ENCODE results near the gene PEX3.
"Not testable (repeated sequence)": the region's sequence is repeated elsewhere in the genome, so short reads cannot be mapped to it uniquely, and the experiment has no call there.

Gene PEX3, protein sequence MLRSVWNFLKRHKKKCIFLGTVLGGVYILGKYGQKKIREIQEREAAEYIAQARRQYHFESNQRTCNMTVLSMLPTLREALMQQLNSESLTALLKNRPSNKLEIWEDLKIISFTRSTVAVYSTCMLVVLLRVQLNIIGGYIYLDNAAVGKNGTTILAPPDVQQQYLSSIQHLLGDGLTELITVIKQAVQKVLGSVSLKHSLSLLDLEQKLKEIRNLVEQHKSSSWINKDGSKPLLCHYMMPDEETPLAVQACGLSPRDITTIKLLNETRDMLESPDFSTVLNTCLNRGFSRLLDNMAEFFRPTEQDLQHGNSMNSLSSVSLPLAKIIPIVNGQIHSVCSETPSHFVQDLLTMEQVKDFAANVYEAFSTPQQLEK

DNA sequence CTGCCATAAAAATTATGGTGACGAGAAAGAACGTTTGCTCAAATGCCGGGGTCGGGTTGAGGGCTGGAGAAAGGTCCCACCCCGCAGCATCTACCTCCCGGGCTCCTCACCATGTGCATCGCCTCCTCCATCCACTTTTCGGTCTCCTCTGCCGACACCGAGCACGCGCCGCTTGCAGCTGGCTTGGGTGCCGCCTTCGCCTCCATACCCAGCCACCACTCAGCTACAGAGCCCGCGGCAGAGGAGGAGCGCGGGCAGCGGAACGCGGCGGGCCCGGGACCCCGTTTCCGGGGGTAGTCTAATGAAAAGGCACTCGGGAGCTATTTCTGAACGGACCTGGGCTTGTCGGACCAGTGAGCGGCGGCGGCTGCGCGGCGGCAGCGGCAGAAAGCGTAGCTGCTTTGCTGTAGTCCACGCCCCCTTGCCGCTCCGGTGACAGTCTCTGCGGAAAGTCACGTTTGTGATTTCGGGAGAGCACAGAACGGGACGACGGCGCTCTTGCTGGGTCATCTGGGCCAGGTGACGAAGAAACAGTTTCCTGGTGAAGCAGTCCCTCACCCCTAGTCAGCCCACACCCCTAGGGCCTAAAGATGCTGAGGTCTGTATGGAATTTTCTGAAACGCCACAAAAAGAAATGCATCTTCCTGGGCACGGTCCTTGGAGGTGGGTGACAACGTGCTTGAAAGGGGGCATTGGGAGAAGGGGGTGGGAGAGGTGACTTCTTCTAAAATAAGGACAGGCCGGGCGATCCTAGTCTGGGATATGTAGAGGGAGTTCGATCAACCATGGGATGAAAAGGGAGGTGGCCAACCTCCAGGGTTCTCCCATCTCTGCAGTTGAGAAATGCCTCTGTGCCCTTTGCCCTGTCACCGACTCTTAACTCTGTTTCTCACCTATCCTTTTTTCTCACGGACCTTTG, at the start of gene PEX3, which contains the start of gene ADAT2:
Gene PEX3 (plus strand): TSS at position 353 of the 919 bp plus-strand sequence. CDS start 238 bp downstream, at position 591.
Gene ADAT2 (minus strand): TSS at position 243 of the 919 bp plus-strand sequence. CDS start 37 bp downstream, at position 206.
- peak; percentile 84 to 94 (median 90) for DNase-seq

DNA sequence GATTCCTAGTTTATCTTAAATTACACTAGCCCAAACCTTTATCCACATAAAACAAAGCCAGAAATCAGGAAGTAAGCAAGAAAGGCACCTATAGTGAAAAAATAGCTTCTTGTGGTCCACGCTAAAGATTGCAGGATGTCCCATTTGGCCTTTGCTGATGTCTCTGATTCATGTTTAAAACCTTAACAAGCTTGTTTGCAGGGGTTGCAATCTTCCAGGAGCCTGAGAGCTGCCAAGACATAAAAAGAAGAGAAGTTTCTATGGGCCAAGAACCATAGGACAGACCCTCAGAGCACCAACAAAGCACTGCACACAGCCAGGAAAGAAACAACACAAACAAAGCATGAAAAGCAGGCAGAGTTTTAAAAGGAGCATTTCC, 49.5 kb upstream of the PEX3 start:
- no peak for DNase-seq

DNA sequence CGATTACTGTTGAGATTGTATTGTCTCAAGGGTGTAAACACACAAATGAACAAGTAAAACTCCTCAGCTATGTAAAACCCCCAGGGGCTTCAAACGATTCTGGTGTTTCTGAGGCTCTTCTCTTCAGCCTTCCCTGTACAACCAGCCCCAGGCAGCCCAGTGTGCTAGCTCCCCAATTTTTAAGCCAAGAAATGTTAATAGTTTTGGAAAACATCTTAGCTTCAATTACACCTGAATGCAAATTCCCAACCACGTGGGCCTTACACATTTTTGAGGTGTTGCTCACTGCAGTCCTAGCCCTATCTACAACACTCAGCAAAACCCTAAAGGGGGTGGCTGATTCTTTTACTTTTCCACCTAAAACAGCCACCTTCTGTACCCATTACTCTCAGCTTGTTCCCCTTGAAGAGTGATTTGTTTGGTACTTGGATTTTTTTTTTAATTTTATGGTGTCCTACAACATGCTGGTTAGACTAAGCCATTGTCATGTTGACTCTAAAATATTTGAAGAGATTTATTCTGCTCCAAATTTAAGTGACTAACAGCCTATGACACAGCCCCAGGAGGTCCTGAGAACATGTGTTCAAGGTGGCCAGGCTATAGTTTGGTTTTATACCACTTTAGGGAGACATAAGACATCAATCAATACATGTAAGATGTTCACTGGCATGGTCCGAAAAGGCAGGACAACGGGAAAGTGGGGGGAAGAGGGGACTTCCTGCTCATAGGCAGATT, 48.8 kb upstream of the PEX3 start:
- no peak for DNase-seq

DNA sequence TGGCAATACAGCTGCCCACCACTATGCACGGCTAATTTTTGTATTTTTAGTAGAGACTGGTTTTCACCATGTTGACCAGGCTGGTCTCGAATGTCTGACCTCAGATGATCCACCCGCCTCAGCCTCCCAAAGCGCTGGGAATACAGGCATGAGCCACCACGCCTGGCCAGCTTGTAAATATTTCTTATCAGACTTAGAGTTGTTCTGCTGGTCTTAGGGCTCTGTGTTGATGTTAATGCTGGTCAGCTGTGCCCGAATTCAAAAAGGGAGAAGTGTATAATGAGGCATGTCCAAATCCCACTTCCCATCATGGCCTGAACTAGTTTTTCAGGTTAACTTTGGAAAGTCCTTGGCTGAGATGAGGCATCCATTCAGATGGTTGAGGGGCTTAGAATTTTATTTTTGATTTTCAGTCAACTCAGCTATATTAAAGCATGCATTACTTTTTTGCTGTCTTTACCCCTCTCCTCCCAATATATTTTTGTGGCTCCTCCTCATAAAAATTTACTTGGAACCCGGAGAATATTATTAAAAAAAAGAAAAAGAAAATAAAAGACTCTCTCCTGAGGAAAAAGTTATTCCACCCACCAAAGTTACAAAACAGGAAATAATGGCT, 47.8 kb upstream of the PEX3 start:
- DNase-seq, result no peak

DNA sequence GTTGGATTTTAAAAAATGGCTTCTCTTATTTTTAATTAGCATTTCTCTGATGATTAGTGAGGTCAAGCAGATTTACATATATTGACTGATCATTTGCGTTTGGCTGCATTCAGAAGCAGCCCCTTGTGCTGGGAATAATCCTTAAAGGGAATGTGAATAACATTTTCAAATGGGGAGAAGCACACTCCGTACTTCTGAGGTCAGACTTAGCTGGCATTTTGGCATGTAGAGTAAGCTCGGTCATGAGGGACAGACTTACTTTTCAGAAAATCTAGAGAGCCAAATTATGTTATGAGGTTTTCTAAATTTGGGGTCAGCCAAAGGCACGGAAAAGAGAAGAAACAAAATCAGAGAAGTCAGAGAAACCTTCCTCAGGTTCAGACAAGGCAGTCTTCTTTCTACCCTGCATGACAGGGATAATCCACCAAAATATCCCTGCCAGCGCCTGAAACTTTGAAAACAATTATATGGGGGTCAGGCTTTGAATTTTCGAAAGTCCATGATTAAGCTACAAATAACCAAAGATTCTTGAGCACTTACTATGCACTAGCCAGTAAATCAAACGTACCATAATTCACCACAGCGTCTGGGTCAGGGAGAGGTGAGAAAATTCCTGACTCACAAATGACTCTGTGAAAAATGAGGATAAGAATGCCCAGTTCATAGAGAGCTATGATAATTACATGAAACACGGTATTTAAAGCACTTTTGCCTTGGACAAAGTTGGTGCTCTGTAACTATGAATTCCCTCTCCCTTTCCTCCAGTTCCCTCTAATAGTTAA, 45.0 kb upstream of the PEX3 start:
- no peak for DNase-seq

DNA sequence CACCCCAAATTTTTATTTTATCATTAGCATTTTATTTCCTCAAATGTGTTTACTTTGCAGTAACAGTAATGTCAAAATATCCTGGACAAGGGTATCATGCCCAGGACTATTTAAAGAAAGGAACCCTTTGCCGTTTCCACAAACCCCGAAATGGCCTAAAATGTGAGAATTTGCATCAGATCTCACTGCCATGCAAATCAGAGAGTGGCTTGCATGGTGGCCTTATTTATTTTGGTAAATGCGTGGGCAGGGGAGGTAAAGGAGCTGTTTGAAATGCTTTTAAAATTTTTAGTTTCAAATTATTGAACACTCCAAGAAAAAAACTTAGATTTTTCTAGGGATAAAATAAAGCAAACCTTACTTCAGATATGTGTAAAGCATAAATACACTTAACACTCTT, 43.9 kb upstream of the PEX3 start:
- no peak for DNase-seq

DNA sequence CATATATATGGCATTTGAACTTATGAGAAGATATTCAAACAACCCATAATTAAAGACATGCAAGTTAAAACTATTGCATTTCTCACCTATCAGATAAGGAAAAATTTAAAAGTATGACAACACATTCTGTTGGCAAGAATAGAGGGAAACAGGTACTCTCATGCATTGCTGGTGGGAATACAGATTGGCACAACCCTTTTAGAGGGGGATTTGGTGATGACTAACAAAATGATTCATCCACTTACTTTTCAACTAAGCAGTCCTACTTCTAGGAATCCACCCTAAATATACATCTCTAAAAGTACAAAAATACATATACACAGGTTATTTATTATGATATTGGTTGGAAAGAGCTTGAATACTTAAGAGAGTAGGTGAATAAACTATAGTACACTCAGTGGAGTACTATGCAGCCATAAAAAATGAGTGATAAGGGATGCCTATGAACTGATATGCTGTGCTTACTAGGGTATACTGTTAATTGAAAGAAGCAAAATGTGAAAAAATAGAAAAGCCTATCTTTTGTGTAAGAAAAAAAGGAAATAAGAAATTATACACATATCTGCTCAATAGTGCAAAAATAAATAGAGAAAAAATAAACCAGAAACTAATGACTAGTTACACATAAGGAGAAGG, 42.3 kb upstream of the PEX3 start:
- no peak for DNase-seq

DNA sequence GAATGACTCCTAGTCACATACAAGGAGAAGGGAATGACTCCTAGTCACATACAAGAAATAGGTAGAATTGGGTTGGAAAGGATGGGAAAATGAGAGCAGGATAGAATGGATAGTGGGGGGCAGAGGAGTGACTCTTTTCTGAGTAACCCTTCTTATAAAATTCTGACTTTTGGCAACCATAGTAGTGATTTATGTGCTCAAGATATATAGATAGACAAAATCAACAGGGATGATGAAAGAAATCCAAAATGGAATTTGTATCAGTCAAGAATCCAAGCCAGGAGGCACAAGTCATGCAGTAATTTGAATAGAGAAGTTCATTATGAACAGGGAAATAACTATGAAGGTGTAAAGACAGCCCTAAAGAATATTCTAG, 41.8 kb upstream of the PEX3 start:
- no peak for DNase-seq

DNA sequence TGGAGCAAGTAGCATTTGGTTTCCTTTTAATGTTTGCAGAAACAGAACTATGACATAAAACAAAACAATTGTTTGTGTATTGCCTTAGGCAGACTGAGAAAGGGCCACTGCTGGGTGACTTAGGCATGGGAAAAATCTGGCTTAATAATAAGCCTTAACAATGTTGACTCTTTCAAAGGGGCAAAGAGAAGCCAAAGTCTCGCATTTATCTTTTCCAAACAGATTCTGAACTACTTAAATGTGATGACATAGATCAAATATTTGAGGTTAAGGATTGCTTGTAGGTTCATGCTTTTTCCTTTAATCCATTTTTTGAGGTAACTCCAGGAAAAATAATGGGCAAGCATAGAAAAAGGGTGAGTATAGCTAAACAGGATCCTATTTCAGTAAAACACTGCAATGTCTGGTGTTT, 39.7 kb upstream of the PEX3 start:
- DNase-seq, result no peak

DNA sequence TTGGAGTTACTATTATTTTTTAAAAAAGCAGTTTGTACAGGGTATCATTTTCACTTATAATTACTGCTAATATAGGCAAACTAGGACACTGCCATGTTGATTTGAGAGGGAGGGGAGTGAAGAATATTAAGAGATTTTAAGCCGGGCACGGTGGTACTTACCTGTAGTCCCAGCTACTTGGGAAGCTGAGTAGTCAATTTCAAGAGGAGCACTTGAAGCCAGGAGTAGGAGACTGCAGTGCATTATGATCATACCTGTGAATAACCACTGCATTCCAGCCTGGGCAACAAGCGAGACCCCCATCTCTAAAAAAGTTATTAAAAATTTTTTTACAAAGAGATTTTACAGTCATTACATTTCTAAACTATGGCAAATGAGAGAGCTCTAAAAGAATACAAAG, 35.8 kb upstream of the PEX3 start:
- DNase-seq, result no peak

DNA sequence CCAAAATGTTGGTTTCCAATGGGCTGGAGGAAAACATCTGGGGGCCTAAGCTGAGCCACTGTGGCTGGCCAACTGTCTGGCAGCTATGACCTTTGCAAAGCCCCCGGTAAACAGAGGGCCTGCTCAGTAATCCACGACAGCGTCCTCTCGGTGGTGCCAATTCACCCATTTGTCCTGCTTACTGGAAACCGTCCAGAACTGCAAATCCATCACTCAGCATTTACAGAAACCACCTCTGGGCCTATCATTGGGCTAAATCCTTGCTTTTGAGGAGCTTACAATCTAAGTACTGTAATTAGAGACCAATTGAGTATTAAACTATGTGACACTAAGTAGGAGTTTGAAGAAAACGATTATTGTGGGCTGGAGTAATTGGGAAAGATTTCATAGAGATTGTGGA, 31.1 kb upstream of the PEX3 start:
- no peak for DNase-seq

DNA sequence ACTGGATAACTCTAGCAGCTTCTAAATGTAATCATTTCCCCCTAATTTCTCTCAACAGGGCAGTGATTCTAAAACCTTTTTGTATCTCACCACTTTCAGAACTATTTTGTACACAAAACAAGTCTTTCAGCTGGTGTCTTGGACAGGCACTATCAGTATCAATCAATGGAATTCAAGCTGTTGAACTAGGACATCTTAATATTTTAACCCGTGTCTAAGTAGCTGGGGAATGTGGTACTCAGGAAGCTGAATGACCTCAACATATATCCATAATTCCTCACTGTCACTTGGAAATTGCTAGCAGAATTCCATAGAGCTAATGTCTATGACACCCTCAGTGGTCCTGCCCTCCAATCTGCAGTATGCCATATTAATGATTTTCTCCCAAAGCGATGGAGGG, 24.6 kb upstream of the PEX3 start:
- no peak for DNase-seq

DNA sequence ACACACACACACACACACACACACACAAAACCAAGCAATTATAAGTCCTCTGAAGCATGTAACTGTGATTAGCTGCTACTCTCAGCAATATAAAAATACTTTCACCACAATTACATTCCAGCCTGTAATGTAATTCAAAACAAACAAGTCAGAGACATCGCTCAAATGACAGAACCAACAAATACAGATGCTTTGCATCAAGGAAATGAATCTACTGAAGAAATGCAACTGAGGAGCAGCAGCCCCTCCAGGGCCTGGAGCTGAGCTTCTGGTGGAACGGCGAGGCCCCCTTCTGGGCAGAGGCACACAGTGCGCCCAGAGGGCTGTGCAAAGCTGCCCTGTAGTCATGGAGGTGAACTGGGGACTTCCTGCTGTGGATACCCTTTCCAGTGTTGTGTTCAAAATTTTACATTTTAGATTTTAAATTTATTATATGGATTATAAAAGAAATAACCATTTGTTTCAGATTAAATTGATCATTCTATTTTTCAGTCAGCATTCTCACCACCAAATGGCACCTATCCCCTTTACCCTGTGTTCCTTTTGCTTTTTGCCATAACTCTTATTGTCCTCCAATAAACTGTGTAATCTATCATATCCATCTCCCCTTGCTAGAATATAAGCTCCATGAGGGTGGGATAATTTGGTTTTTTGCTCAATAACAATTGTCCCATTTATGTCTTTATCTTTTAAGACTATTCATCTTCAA, 23.3 kb upstream of the PEX3 start:
- DNase-seq, result peak; percentile 54 to 73 (median 61)

DNA sequence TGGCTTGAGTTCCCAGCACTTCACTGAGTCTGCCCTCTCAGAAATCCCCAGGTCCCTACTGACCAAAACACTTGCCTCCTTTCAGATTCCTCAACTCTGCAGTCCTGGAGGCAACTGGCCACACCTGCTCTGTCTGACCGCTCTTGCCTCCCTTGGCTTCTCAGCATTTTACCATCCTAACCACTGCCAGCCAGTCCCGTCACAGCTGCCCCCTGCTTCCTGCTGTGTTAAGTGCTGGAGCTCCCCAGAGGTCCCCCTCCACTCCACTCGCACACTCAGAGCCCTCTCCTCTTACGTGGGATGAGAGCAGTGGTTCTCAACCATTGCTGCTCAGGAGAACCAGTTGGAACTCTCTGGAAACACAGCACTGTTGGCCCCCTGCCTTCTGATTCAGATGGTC, 20.6 kb upstream of the PEX3 start:
- no peak for DNase-seq

DNA sequence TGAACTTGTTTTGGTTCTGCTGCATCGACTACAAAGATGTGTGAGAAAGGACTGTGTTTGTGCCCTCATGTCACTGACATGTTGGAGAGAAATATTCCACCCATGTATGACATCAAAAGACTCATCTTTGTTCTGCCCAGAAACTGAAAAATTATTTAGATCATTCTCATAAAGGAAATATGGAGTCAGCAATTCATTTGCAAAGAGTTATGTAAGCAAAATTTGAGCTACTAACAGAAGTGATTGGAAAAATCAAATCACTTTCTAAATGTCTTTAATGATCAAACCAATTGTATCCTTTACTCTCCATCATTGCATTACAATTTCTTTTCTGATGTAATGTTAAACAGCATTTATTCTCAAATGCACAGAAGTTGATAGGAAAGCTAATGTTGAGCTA, 19.4 kb upstream of the PEX3 start:
- no peak for DNase-seq

DNA sequence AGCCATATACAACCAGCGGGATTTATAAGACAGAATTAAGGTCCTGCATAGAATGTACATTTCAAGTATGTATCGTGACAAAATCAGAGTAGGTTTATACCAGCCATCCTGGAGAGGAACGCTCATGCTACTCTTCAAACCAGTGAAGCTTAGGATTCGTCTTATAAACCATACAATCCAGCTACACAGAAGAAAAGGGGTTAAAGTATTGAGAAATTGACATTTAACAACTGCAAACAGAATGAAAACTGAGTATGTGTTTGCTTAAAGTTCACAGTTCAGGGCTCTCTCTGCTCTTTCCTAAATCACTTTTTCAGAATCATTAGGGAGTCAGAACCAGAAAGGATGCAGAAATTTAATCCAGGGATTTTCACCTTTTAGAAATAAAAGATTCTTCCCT, 18.0 kb upstream of the PEX3 start:
- no peak for DNase-seq

DNA sequence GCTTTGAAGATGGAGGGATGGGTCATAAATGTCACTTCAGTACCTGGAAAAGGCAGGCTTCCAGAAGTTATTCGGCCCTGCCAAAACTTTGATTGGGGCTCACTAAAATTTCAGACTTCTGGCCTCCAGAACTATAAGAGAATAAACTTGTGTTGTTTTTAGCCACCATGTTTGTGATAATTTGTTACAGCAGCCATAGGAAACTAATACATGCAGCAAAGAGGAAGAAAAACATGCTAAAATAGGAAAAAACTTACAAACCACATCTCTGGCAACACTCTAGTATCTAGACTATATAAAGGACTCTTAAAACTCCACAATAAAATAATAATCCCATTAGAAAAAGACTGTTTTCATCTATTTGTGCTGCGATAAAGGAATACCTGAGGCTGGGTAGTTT, 9.6 kb upstream of the PEX3 start:
- no peak for DNase-seq

DNA sequence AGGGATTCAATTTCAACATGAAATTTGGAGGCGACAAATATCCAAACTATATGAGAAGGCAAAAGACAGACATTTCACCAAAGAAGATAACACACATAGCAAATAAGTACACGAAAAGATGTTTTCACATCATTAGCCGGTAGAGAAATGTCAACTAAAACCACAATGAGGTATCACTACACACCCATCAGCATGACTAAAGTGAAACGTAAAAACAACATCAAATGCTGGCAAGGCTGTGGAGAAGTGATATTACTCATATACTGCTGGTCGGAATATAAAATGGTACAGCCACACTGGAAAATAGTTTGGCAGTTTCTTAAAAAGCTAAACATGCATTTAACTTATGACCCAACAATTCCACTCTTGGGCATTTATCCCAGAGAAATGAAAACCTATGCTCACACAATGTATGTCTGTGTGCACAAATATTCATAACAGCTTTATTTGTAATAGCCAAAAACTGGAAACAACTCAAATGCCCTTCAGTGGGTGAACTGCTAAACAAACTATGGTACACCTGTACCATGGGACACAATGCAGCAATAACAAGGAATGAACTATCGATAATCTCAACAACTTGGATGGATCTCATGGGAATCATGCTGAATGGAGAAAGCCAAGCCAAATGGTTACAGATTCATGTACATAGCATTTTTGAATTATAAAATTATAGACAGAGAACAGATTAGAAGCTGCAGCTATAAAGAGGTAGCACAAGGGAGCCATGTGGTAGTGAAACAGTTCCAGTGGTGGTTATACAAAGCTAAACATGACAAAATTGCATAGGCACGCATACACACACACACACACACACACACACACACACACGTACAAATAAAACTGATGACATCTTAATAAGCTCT, 8.7 kb upstream of the PEX3 start:
- DNase-seq, result no peak

DNA sequence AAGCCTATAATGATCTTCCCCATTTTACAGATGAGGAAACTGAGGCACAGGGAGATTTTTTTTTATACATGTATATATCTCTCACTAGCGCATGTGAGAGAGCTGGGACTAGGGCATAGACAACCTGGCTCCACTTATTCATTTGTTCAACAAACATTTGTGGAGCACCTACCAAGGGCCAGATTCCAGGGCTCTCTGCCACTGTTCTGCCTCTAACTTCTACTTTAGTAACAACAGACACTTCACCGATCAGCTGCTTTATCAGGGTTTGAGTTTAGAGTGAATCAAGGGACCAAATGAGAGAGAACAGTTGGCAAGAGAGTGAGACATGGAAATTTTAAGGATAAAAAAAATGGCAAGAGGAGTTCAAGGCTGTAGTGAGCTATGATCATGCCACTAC, 7.5 kb upstream of the PEX3 start:
- DNase-seq, result no peak

DNA sequence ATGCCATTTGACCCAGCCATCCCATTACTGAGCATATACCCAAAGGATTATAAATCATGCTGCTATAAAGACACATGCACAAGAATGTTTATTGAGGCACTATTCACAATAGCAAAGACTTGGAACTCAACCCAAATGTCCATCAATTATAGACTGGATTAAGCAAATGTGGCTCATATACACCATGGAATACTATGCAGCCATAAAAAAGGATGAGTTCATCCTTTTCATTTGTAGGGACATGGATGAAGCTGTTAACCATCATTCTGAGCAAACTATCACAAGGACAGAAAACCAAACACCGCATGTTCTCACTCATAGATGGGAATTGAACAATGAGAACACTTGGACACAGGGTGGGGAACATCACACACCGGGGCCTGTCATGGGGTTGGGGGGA, 2.7 kb upstream of the PEX3 start:
- DNase-seq, result not testable (repeated sequence)

Measured in stimulated activated naive CD4-positive, alpha-beta T cell (primary cell).